Measurements from ENCODE around the gene CELSR1. TPM values are rescaled to one million over a fixed set of nuclear protein-coding genes. Genes with fewer than 3 reads are reported as not detected.

The CELSR1 gene
- polyA plus RNA-seq, 1 experiment: 0.14 TPM

DNA sequence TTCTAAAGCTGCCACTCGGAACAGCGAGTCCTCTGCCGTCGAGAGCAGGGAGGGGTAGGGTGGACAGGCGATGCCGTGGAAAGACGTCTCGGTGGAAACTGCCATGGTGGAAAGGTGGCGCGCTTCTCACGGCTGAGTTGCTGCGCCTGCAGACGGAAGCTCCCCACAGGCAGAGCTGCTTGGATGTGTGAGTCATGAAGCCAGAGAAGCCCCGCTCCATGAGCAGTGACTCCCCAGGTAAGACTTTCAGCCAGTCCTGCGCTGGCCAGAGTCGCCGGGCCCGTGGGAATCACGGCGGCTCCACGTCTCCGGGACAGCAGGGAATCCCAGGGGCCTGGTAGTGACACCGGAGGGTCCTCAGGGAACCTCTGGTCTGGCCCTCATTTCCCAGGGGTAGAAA lies 205.9 kb downstream of the CELSR1 start:
- ChIA-PET CTCF (no interaction called here), POLR2A (no interaction called here)
- no peaks in the 10 kb centered on the region for H3K27me3 ChIP-seq (ENCODE audit: control insufficient read depth, insufficient read depth, low read length)
- no peak overlapping the region for H3K27ac ChIP-seq (ENCODE audit: low read depth, low read length)
- H3K9me3 ChIP-seq (ENCODE audit: control insufficient read depth, insufficient read depth, low read length): no peaks in the 10 kb centered on the region; the same call in 1 of the 2 replicates
- no peak for DNase-seq (ENCODE audit: low read depth, low spot score)
- TF ChIP-seq, protein P1, sequence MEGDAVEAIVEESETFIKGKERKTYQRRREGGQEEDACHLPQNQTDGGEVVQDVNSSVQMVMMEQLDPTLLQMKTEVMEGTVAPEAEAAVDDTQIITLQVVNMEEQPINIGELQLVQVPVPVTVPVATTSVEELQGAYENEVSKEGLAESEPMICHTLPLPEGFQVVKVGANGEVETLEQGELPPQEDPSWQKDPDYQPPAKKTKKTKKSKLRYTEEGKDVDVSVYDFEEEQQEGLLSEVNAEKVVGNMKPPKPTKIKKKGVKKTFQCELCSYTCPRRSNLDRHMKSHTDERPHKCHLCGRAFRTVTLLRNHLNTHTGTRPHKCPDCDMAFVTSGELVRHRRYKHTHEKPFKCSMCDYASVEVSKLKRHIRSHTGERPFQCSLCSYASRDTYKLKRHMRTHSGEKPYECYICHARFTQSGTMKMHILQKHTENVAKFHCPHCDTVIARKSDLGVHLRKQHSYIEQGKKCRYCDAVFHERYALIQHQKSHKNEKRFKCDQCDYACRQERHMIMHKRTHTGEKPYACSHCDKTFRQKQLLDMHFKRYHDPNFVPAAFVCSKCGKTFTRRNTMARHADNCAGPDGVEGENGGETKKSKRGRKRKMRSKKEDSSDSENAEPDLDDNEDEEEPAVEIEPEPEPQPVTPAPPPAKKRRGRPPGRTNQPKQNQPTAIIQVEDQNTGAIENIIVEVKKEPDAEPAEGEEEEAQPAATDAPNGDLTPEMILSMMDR (IDR thresholded peaks at IDR 0.05; ENCODE audit: low read depth, low read length): no peak
- H3K4me3 ChIP-seq (ENCODE audit: low read depth, low read length): no peak overlapping the region

DNA sequence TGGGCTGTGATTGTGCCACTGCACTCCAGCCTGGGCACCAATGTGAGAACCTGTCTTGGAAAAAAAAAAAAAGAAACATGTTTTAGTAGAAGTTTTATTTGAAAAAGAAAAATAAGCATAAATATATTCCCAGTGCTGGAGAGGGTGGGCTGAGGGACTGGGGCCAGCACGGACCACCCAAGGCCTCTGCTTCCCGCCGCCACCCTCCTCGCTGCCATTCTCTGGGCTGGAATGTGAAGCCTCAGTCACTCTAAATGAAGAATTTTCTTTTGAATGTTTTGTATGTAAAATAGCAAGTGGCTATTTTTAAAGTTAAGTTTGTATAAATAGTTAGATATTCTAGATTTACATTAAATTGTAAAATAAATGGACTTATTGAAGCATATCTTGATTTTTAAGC lies 207.0 kb downstream of the CELSR1 start:
- Histone ChIP-seq H3K27me3 (ENCODE audit: control insufficient read depth, insufficient read depth, low read length) (no peaks in the 10 kb centered on the region), H3K4me3 (ENCODE audit: low read depth, low read length) (no peak overlapping the region), H3K9me3 (ENCODE audit: control insufficient read depth, insufficient read depth, low read length) (no peaks in the 10 kb centered on the region; the same call in 1 of the 2 replicates), H3K27ac (ENCODE audit: low read depth, low read length) (no peak overlapping the region)
- ChIA-PET CTCF (interaction anchor here (1.5 kb wide), 1 partner anchor 336 kb away, joined by 6 read pairs; no protein-coding TSS in a partner anchor), POLR2A (no interaction called here)
- TF ChIP-seq, protein P1 (IDR thresholded peaks at IDR 0.05; ENCODE audit: low read depth, low read length): no peak
- DNase-seq (ENCODE audit: low read depth, low spot score): no peak

DNA sequence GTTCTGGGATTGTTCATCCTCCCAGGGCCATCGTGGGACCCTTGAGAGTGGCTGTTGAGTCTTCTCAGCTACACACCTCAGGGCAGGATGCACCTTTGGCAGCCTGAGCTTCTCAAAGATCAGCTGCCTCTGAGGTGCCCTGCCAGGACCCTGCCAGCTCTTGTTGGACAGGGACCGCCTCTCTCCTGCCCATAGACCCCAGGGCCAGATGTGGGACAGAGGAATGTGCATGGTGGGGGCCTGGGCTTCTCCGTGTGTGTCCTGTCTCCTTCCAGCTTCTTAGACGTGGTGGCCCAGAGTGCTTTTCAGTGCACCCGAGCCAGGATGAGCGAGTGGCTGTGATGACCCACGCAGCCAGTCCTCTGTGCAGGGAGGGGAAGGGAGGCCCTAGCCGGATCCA lies 207.8 kb downstream of the CELSR1 start:
- Histone ChIP-seq H3K4me3 (ENCODE audit: low read depth, low read length) (no peak overlapping the region), H3K27me3 (ENCODE audit: control insufficient read depth, insufficient read depth, low read length) (no peaks in the 10 kb centered on the region), H3K9me3 (ENCODE audit: control insufficient read depth, insufficient read depth, low read length) (no peaks in the 10 kb centered on the region; the same call in 1 of the 2 replicates), H3K27ac (ENCODE audit: low read depth, low read length) (no peak overlapping the region)
- TF ChIP-seq, protein P1 (IDR thresholded peaks at IDR 0.05; ENCODE audit: low read depth, low read length): no peak
- POLR2A ChIA-PET: no interaction called here
- no peak for DNase-seq (ENCODE audit: low read depth, low spot score)
- CTCF ChIA-PET: interaction anchor here (0.9 to 1.5 kb wide), 2 partner anchors 323 to 335 kb away, joined by 3 to 6 read pairs; no protein-coding TSS in a partner anchor

DNA sequence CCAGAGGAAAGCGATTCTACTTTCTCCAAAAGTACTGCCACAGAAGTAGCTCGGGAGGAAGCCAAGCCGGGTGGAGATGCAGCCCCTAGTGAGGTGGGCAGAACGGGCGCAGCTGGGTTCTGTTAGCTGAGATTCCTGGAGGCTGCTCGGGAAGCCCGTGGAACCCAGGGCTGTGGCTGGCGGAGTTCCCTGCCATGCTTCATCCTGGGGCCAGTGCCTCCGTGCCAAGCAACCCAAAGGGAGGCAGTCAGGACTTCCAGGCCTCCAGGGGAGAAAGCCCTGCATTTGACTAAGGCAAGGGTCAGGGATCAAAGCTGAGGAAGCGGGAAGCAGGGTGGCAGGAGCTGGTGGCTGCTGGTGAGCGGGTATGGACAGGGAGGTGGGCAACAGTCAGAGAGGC lies 208.6 kb downstream of the CELSR1 start:
- POLR2A ChIA-PET: no interaction called here
- CTCF ChIA-PET: interaction anchor here (0.9 kb wide), 1 partner anchor 322 kb away, joined by 3 read pairs; no protein-coding TSS in a partner anchor
- TF ChIP-seq, protein P1 (IDR thresholded peaks at IDR 0.05; ENCODE audit: low read depth, low read length): no peak
- Histone ChIP-seq H3K27ac (ENCODE audit: low read depth, low read length) (no peak overlapping the region), H3K27me3 (ENCODE audit: control insufficient read depth, insufficient read depth, low read length) (no peaks in the 10 kb centered on the region), H3K9me3 (ENCODE audit: control insufficient read depth, insufficient read depth, low read length) (no peaks in the 10 kb centered on the region; the same call in 1 of the 2 replicates), H3K4me3 (ENCODE audit: low read depth, low read length) (no peak overlapping the region)
- DNase-seq (ENCODE audit: low read depth, low spot score): no peak

DNA sequence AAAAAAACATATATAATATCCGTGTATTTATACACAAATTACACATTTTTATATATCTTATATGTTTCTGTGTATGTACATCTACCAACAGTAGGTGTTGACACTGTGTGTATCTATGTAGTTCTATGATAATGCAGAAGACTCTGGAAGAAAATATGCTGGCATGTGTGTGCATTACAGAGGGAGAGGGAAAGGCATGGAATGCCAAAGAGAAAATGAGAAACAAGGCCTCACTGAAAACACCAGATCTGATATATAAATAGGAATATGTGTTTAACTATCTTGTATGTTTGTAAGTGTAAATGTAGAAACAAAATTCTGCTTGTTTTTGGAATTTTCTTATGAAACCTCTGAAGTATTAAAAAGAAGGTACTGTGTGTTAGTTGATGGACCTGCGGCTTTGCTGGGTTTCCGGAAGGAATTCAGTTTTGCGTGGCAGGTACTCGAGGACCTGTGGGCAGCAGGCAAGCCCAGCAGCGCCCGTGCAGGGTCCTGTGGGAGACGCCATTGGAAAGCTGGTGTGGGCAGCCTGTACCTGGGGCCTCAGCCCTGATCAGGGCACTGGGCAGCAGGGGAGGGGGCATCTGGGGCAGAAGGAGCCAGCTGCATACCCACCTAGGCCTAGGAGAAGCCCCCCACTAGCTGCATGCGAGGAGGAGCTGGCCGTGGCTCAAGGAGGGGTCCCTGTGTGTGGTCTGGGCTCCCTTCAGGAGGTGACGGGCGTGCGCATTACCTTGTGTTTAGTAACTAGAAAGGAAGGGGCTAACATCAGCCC lies 209.5 kb downstream of the CELSR1 start:
- ChIA-PET POLR2A (no interaction called here), CTCF (interaction anchor here (1.0 to 1.4 kb wide), 2 partner anchors 13 to 205 kb away, joined by 3 read pairs; no protein-coding TSS in a partner anchor)
- H3K4me3 ChIP-seq (ENCODE audit: low read depth, low read length): no peak overlapping the region
- H3K27ac ChIP-seq (ENCODE audit: low read depth, low read length): no peak overlapping the region
- H3K9me3 ChIP-seq (ENCODE audit: control insufficient read depth, insufficient read depth, low read length): no peaks in the 10 kb centered on the region; the same call in 1 of the 2 replicates
- no peaks in the 10 kb centered on the region for H3K27me3 ChIP-seq (ENCODE audit: control insufficient read depth, insufficient read depth, low read length)
- TF ChIP-seq, protein P1 (IDR thresholded peaks at IDR 0.05; ENCODE audit: low read depth, low read length): no peak
- no peak for DNase-seq (ENCODE audit: low read depth, low spot score)

Measured in AG04450 (cell line).